HG03571 (cell line): Measurements from ENCODE around the gene ZGPAT.
"Not testable (repeated sequence)": the region's sequence is repeated elsewhere in the genome, so short reads cannot be mapped to it uniquely, and the experiment has no call there.

Experiments used
- ATAC-seq: cut with Tn5 transposase; IDR thresholded peaks from one replicate; pipeline ENCODE4 v1.9.1; 2021; ENCODE audit not compliant: unreplicated experiment

Gene ZGPAT

DNA sequence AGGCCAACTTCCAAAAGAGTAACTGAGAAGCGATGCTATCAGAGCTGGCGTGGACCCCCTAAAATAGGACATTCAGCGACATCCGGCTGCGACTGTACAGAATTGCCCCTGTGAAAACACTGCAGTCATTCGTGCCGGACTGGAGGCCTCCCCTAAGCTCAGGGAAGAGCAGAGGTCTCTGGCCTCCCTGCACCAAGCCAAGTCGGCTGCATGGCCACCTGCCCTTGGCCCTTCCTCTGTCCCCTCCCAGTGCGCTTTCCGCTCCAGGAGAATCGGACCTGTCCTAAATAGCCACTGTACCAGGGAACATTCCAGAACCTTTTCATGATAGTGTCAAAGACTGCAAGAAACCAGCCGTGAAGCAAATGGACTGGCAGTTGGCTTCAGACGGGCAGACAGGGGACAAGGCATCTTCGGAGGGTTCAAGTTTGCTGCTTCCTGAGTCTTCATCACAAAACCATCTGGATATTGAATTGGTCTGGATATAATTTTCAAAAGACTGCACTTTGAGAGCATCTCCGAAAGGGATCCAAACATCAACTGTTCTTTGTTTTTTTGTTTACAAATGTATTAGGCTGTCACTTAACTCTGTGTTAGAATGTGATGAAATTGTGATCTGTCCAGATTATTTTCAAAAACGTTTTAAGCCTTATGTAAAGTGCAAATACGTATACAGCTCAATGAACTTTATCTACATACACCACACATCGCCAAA lies 48.3 kb downstream of the ZGPAT start:
- no peak for ATAC-seq

DNA sequence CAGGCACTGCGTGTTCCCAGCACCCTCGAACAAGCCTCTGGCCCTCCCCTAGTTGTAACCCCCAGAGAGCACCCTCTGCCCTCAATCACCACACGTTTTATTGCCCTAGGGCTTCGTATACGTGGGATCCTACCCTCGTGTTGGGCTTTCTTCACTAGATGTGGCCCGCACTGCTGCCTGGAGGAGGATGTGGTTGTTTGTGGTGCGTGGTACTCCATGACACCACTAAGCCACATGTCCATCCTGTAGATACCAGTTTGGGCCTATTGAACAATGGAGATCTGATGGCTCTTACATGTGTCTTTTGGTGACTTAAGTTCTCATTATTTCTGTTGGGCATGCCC lies 48.8 kb downstream of the ZGPAT start:
- no peak for ATAC-seq

DNA sequence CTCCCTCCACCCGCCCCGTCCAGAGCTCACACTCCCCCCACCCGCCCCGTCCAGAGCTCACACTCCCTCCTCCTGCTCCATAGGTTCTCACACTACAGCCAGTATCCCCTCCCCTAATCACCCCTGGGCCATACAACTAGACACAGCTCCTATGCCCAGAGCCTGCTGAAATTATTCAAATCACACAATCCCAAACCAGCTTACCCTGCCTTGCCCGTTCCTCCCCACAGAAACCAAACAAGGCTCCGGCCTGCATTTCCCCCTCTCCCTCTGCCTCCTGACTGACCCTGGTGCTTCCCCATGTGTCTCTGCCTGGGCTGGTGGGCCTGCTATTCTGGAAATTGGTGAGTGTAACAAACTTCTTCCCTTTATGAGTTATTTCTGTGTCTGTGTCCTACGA lies 50.3 kb downstream of the ZGPAT start:
- no peak for ATAC-seq

DNA sequence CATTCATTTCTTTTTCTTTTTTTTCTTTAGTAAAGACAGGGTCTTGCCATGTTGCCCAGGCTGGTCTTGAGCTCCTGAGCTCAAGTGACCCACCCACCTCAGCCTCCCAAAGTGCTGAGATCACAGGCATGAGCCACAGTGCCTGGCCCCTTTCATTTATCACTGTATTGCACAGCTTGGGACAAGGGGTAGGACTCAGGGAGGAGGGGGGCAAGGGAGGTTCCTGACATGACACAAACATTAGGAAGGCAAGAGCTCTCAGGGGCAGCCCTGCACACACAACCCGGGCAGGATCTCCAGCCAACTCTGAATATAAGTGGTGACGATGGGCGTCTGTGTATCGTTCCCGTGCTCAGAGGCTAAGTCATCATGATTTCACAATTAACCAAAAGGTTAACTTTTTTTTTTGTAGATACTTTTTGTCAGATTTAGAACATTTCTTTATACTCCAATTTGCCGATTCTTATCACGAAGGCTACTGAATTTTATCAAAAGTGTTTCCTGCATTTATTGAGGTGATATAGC lies 51.6 kb downstream of the ZGPAT start:
- ATAC-seq, result no peak

DNA sequence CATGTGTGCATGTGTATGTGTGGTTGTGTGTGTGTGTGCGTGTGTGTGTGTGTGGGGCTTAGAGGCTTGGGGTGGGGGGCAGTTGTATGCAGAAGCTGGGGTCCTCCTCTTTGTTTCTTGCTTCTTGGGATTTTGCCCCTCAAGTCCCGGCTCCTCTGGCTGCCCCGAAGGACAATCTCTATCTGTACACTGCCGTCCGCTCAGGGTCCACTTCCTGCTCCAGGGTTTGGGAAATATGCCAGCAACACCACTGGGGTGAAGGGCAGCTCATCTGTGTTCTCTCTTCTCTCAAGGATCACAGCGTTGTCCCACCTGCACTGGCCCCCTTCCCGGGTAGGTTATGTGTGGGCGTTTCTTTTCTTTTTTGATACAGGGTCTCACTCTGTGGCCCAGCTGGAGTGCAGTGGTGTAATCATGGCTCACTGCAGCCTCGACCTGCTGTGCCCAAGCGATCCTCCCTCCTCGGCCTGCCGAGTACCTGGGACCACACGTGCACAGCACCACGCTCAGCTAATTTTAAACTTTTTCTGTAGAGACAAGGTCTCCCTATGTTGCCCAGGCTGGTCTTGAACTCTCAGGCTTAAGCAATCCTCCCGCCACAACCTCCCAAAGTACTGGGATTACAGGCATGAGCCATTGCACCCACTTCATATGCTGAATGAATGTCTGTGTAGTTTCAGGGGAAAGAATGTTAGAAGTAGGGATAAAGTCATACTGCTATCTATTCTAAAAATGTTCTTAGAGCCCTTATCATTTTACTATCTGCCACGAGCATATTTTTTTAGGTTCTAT lies 57.4 kb downstream of the ZGPAT start:
- ATAC-seq, result no peak

DNA sequence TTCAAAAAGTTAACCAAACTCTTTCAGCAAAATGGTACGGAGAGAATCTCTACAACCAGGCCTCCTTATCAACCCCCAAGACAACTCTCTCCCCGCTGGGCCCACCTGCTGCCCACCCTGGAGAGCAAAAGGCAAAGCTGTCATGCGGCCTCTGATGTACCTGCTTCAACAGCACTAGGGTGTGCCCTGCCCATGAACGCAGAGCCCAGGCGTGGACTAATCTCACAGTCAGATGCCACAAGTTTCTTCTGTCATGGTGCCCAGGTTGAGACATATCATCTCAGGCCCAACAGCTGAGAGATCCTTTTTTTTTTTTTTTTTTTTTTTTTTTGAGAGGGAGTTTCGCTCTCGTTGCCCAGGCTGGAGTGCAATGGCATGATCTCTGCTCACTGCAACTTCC lies 58.1 kb downstream of the ZGPAT start:
- no peak for ATAC-seq

DNA sequence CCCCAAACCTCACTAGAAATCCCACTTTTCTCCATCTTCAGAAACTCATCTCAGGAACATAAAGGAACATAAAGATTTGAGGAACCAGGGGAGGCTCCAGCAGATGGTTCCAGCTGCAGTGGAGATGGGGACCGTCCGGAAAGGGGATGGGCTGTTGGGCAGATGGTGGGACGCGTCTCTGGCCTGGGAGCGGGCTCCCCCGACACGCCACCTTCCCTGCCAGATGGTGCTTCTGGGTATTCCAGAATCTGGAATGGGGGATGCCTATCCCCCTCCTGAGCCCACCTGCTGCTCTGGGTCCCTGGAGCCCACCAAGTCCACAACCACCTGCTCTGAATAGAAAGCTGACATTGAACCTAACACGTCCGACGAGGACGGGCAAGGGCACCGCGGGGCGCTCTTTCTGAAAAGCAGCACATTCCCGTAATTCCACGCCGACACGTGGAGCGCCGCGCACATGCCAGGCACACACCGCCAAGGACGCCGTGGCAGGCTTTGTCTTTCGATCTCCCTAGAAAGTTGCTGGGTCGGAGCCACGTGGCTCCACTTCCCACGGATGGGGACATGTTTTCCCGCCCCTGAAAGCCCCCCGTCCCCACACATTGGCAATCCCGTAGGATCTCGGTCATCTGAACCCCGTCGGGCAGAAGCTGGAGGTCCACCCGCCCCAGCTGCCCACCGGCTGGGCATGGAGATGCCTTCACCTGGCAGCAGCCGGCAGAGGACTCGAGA lies 59.0 kb downstream of the ZGPAT start:
- ATAC-seq, result no peak

DNA sequence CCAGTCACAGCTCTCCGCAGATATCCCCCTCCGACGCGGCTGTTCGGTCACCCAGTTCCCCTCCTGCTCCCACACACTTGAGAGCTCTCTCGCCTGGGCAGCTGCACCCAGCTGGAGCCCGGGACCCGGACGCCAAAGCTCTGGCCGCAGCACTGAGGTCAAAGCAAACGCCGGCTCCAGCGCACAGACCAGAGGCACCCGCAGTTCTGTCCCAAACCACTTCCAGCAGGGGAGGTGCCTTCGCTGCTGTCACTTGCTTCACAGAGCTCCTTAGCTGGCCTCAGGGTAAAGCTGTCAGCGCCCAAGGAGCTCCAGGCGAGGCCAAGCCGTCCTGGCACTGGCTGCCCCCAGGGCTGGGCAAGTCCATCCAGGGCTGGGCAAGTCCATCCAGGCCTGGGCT lies 59.6 kb downstream of the ZGPAT start:
- ATAC-seq, result no peak

DNA sequence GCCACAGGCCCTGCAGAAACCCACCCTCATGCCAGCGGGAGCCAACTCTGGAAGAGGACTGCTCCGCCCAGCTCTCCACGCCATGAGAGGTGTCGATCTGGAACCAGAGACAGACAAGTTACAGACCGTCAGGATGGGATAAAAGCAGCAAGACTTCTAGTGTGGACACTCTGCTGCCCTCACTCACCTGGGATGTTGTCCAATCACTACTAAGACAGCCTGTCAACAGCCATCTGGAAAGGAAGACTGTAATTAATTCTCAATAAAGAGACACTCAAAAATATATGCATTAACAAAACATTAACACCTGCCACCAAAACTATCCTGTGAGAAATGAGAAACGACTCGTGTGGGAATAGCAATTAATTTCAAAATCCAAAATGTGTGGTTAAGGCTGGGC lies 60.0 kb downstream of the ZGPAT start:
- ATAC-seq, result no peak

DNA sequence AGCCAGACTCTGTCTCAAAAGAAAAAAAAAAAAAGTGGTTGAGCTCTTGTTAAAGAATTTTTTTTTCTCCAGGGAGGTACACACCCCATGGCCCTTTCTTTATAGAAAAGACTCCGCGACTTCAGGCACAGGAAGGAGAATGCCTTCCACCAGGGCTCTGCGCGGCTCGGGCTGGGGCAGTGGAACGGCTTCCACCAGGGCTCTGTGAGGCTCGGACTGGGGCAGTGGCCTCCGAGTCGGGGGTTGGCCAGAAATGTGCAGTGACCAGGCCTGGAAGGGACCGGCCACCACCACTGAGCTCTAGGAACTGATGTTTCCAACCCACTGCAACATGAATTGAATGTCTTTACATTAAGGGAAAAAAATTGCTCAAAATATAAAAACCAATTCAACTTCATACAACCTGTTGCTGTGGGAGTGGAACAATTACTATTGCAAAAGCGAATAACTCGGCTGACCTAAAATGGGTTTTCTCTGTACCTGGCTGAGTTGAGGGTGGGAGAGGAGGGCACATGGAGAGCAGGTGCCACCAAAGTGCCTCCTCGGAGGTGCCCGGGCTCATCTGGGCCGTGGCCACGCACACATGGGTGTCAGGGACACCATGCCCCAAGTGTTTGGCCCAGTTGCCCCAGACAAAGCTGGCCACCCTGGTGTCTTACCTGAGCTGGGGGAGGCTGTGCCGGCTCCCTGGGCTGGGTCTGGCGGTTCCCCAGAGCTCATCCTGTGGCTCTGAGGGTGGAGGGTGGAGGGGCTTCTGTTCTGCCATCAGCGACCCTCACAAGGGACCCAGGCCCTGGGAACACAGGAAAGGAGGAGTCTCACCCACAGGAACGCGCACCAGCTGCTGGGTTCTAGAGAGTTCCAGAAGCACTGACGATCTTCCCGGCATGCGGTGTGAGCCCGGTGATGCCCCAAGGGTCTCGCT lies 61.0 kb downstream of the ZGPAT start:
- no peak for ATAC-seq

DNA sequence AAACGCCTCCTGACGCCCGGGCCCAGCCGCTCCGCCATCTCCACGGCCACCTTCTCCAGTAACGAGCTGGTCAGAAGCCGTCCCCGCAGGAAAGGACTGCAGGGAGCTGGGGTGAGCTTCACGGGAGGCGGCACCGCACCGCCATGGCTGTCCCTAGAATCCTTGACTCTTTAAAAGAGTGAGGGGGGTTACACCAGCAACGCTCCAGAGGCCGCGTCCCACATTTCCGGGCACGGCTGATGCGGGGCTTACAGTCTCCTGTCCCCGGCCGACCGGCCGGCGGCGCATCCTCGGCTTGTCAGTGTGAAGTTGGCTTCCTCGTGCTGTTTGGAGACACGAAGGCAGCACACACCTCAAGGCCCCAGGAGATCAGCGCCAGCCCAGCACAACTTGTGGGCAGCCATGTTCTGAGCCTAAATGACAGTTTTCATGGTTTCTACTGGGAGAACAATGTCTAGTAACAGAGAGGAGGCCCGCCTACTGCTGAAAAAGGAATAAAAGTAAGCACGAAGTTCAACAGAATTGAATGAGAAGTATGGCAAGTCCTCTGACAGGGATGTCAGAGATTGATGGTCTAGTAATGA lies 62.1 kb downstream of the ZGPAT start:
- ATAC-seq, result no peak

DNA sequence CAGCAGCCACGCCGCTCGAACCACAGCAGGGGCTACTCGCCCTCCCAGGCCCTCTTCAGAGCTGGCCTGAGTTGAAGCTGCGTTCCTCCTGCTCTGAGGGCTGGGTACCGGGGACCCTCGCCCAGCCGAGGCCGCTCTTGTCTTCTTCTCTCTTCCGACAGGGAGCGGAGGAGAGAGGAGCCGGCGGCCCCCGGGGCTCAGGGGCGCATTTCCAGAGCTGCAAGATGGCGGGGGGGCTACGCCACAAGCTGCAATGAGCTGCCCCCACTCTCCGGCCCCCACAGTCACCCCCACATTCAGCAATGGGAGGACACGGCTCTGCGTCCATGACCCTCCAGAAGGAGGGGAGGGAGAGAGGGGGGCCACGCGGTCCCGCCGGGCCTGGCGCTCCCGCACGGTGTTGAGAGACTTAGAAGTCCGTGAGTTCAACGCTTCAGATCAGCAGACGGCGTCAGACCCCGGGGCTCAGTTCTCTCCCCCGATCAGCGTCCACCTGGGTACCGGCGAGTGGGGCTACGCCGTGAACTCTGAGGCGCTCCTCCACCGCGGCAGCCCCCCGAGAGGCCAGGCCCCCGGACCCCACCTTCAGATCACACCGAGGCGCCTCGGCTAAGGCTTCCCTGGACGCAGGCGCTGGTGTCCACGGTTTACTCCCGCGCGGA lies 63.3 kb downstream of the ZGPAT start:
- no peak for ATAC-seq

DNA sequence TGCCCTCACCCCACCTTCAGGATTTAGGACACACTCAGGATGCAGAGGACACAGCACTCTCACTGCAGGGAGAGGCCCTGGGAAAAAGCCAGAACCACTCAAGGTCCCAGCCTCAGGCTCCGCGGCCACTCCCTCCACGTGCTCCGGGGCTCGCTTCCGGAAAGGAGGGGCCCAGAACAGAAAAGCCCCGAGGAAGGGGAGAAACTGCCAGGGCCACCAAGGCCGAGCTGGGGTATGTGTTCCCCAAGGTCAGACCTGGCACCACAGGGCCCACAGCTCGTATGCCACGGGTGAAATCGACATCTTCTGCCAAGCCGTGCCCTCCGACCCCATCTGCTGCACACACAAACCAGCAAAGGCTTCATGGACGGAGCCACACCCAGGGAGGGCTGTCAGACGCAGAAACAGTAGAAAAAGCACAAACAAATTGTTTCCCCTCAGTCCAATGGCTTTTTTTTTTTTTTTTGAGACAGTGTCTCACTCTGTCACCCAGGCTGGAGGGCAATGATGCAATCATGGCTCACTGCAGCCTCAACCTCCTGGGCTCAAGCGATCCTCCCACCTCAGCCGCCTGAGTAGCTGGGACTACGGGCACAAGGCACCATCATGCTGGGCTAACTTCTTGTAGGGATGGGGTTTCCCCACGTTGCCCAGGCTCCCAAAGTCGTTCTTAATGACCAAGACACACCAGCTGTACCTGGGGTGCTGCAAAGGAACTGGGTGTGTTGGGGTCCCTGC lies 65.1 kb downstream of the ZGPAT start:
- ATAC-seq, result no peak

DNA sequence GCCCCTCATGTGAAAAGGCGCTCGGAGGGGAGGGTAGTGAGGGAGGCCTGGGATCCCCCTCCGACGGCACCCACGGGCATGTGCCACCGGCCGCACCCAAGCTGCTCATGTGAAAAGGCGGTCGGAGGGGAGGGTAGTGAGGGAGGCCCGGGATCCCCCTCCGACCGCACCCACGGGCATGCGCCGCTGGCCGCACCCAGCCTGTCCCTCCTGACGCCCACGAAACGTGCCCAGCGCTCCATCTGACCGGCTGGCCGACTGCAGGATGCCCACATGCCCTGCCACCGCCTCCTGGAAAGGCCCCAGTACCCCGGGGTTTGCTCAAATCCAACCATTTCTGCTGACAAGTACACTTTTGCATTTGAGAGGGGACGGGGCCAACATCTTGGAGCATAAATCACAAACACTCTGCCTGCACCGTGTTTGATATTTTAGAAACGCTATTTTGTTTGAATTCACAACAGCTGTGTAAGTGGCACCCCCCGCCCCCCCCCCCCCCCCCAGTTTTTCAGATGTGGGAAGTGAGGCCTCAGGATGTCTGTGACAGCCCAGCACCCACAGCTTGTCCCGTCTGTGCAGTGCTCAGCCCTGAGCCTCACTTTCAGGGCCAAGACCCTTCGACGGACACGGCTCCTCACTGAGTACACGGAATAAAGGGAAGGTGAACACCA lies 65.9 kb downstream of the ZGPAT start:
- no peak for ATAC-seq

DNA sequence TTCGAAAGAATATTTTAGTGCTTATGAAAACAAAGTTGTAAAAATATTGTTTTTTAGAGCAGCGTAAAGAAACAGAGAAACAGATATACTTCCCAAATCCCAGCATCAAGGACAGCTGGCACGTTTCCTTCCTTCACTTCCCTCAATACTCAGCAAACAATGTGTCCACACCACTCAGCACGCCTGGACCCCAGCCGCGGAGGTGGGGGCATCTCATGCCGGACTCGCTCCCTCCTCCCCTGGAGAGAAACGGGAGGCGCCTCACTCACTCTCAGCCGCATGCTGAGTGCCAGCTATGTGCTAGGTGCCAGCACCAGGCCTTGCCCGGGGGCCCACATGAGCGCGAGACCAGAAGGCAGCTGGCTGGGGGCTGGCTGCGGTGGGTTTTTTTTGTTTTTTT lies 66.5 kb downstream of the ZGPAT start:
- no peak for ATAC-seq

DNA sequence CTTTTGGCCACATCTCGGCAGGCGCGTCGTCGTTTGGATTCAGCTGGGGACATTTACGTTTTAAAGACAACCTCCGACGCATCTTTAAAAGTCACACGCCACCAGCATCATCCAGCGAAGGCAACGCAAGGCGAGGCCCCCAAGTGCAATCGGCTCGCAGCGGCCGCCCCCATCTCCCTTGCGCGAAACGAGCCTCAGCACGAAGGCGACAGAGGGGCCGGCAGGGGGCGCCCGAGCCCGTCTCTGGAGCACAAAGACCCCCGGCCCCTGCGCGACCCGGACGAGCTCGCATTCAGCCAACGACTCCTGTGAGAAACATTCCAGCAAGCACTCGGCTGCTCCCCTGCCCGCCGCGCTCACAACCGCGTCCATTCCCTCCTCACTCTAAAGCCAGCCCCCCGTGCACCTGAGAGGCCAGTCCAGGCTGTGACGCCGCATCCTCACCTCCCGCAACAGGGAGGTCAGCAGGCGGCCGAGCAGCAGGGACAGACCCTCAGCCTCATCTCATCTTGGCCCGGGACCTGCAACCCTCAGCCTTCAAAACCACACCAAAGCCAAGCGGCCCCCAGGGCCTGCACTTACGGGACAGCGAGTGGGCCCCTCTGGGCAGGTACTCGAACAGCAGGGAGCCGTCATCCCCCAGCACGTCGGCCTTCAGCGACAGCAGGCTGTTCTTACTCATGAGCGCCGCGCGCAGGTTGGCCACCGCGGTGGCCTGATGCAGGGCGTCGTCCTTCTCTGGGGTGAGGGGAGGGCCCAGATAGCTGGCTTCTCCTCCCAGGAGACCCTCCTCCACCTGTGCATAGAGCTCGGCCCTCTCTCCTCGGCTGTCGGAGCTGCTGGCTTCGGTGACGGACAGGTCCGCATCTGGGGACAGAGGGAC lies 67.5 kb downstream of the ZGPAT start:
- ATAC-seq, result no peak

DNA sequence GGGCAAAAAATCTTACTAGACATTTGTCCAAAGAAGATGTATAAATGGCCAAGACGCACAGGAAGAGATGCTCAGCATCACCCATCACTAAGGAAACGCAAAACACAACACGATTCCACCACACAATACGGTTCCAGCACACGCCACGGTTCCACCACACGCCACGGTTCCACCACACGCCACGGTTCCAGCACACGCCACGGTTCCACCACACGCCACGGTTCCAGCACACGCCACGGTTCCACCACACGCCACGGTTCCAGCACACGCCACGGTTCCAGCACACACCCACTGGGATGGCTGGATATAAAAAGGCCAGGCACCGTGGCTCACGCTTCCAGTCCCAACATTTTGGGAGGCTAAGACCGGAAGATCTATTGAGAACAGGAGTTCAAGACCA lies 69.0 kb downstream of the ZGPAT start:
- not testable (repeated sequence) for ATAC-seq

DNA sequence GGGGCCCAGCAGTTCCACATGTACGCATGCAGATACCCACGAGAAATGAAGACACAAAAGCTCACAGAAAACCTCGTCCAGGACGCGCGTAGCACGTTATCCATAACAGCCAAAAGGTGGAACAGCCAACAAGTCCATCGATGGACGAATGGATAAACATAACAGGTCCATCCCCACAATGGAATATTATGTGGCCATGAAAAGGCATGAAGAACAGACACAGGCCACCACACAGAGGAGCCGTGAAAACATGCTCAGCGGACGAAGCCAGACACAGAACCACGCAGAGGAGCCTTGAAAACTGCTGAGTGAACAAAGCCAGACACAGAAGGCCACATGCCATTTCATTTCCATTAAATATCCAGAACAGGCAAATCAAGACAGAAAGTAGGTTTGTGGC lies 69.8 kb downstream of the ZGPAT start:
- ATAC-seq, result no peak
